GM23338 (cell line): ENCODE results near the gene GIMAP6. TPM values are rescaled to one million over a fixed set of nuclear protein-coding genes. Genes with fewer than 3 reads are reported as not detected.

ENCODE experiments used
- ATAC-seq: fragments of 200-7000 bp; cut with Tn5 transposase; 3 replicates; pipeline ENCODE4 v1.9.1; 2020
- DNase-seq: peaks from one replicate; pipeline ENCODE4 v3.0.0-alpha.2; 2015; ENCODE audit warnings: low spot score
- H2AFZ ChIP-seq: fragments of 200-600 bp; sonication (generic); 2 replicates; pipeline ENCODE4 v1.8.0; 2016; ENCODE audit warnings: antibody characterized with exemption, mild to moderate bottlenecking, moderate library complexity
- H3F3A ChIP-seq: fragments of 200-600 bp; sonication (generic); replicated peaks from 2 replicates; pipeline ENCODE4 v1.8.0; 2017; ENCODE audit warnings: antibody characterized with exemption, mixed run types, low read depth
- H3K27ac ChIP-seq: fragments of 200-600 bp; sonication (generic); 2 replicates; pipeline ENCODE4 v1.6.1; 2016; ENCODE audit warnings: low read depth
- H3K27me3 ChIP-seq: fragments of 200-600 bp; sonication (generic); 2 replicates; pipeline ENCODE4 v1.8.0; 2016; ENCODE audit warnings: mild to moderate bottlenecking, mixed run types, moderate library complexity; ENCODE audit not compliant: insufficient read depth
- H3K36me3 ChIP-seq: fragments of 200-600 bp; sonication (generic); 2 replicates; pipeline ENCODE4 v1.8.0; 2016; ENCODE audit warnings: mild to moderate bottlenecking; ENCODE audit not compliant: insufficient read depth
- H3K4me1 ChIP-seq: fragments of 200-600 bp; sonication (generic); 2 replicates; pipeline ENCODE4 v1.8.0; 2016; ENCODE audit warnings: mild to moderate bottlenecking, moderate library complexity; ENCODE audit not compliant: insufficient read depth
- H3K4me2 ChIP-seq: fragments of 200-600 bp; sonication (generic); 2 replicates; pipeline ENCODE4 v1.7.1; 2017; ENCODE audit warnings: mixed run types
- H3K4me3 ChIP-seq: fragments of 200-600 bp; sonication (generic); 2 replicates; pipeline ENCODE4 v1.6.1; 2016; ENCODE audit warnings: mixed run types
- H3K79me2 ChIP-seq: fragments of 200-600 bp; sonication (generic); replicated peaks from 2 replicates; pipeline ENCODE4 v1.8.0; 2017; ENCODE audit warnings: mild to moderate bottlenecking; ENCODE audit not compliant: insufficient read depth
- H3K9me2 ChIP-seq: fragments of 200-600 bp; sonication (generic); 2 replicates; pipeline ENCODE4 v1.8.0; 2017; ENCODE audit not compliant: insufficient read depth
- H4K20me1 ChIP-seq: fragments of 200-600 bp; sonication (generic); replicated peaks from 2 replicates; pipeline ENCODE4 v1.8.0; 2017; ENCODE audit warnings: mild to moderate bottlenecking; ENCODE audit not compliant: insufficient read depth
- H3K27ac Mint-ChIP-seq: 2 replicates; pipeline ENCODE4 v1.8.0; 2020; ENCODE audit warnings: inconsistent platforms, mild to moderate bottlenecking, moderate library complexity, mixed read lengths
- H3K27me3 Mint-ChIP-seq: 3 replicates; pipeline ENCODE4 v1.8.0; 2022; ENCODE audit warnings: low read depth, mild to moderate bottlenecking, moderate library complexity, mixed read lengths, inconsistent platforms; ENCODE audit not compliant: insufficient read depth, poor library complexity
- H3K36me3 Mint-ChIP-seq: 3 replicates; pipeline ENCODE4 v1.8.0; 2021; ENCODE audit warnings: low read depth, mild to moderate bottlenecking, inconsistent platforms, moderate library complexity, mixed read lengths
- H3K4me1 Mint-ChIP-seq: 3 replicates; pipeline ENCODE4 v1.8.0; 2020; ENCODE audit warnings: mild to moderate bottlenecking, inconsistent platforms, mixed read lengths
- H3K4me3 Mint-ChIP-seq: 3 replicates; pipeline ENCODE4 v1.8.0; 2021; ENCODE audit warnings: moderate library complexity, mild to moderate bottlenecking, inconsistent platforms, mixed read lengths
- H3K9me3 Mint-ChIP-seq: 3 replicates; pipeline ENCODE4 v1.8.0; 2020; ENCODE audit warnings: moderate library complexity, mild to moderate bottlenecking, inconsistent platforms, mixed read lengths
- CREB1 ChIP-seq: fragments of 250-450 bp; sonication (Bioruptor Pico); IDR thresholded peaks from 2 replicates; pipeline ENCODE4 v1.5.0; 2020; ENCODE audit warnings: low read depth, mild to moderate bottlenecking, moderate library complexity
- EZH2 ChIP-seq: fragments of 200-600 bp; sonication (generic); IDR thresholded peaks from one replicate; pipeline ENCODE4 v1.8.0; 2017; ENCODE audit warnings: antibody characterized with exemption, mild to moderate bottlenecking, low read depth; ENCODE audit not compliant: unreplicated experiment
- EZH2phosphoT487 ChIP-seq: fragments of 200-600 bp; sonication (generic); IDR thresholded peaks from one replicate; pipeline ENCODE4 v1.8.1; 2018; ENCODE audit warnings: antibody characterized with exemption; ENCODE audit not compliant: unreplicated experiment
- JUNB ChIP-seq: IDR thresholded peaks from one replicate; pipeline ENCODE4 v1.6.1; 2016; ENCODE audit warnings: antibody characterized with exemption; ENCODE audit not compliant: unreplicated experiment
- NANOG ChIP-seq: IDR thresholded peaks from 2 replicates; pipeline ENCODE4 v1.6.1; 2016; ENCODE audit warnings: antibody characterized with exemption, borderline replicate concordance
- POLR2AphosphoS5 ChIP-seq: IDR thresholded peaks from 2 replicates; pipeline ENCODE4 v1.6.1; 2016; ENCODE audit warnings: antibody characterized with exemption, low read depth
- STAT1 ChIP-seq: IDR thresholded peaks from one replicate; pipeline ENCODE4 v1.6.1; 2016; ENCODE audit warnings: antibody characterized with exemption; ENCODE audit not compliant: unreplicated experiment
- ZNF114 ChIP-seq: fragments of 250-450 bp; sonication (Bioruptor Pico); IDR thresholded peaks from 2 replicates; pipeline ENCODE4 v1.5.0; 2020; ENCODE audit warnings: mild to moderate bottlenecking, moderate library complexity
- ZNF331 ChIP-seq: fragments of 250-450 bp; sonication (Bioruptor Pico); IDR thresholded peaks from 2 replicates; pipeline ENCODE4 v1.5.0; 2020; ENCODE audit warnings: low read depth, mild to moderate bottlenecking, moderate library complexity
- polyA plus RNA-seq: library from polyadenylated mRNA; unstranded; fragments of >200 nt; fragmentation: Nextera tagmentation; extraction: Ambion mirVana; gene quantifications from 2 replicates; pipeline ENCODE4 v1.2.1, GENCODE V29; 2016
- total RNA-seq: library from RNA; depleted of rRNA; stranded (reverse); fragments of >200 nt; shearing (Covaris generic); gene quantifications from 2 replicates; pipeline ENCODE4 v1.2.3, GENCODE V29; 2014
- TF ChIP-seq, protein P1 (sequence below): IDR thresholded peaks from 2 replicates; pipeline ENCODE4 v1.6.1; 2016; ENCODE audit warnings: antibody characterized with exemption
- TF ChIP-seq, protein P2 (sequence below): IDR thresholded peaks from one replicate; pipeline ENCODE4 v1.6.1; 2018; ENCODE audit warnings: antibody characterized with exemption; ENCODE audit not compliant: unreplicated experiment
- TF ChIP-seq, protein P3 (sequence below), 2 experiments: fragments of 200-600 bp in 1 of 2; sonication (generic) in 1 of 2; conservative IDR thresholded peaks; 2 replicates each; pipeline versions ENCODE4 v1.5.1 to v1.6.1; 2016 to 2017; ENCODE audit warnings: antibody characterized with exemption in 2 of 2, low read depth in 2 of 2, mild to moderate bottlenecking in 2 of 2, moderate library complexity in 1 of 2
- TF ChIP-seq, protein P4 (sequence below): fragments of 250-450 bp; sonication (Bioruptor Pico); IDR thresholded peaks from 2 replicates; pipeline ENCODE4 v1.5.0; 2020; ENCODE audit warnings: mild to moderate bottlenecking, moderate library complexity

Gene GIMAP6
- total and polyA plus RNA-seq, 2 experiments from 2014 or later, result not detected

DNA sequence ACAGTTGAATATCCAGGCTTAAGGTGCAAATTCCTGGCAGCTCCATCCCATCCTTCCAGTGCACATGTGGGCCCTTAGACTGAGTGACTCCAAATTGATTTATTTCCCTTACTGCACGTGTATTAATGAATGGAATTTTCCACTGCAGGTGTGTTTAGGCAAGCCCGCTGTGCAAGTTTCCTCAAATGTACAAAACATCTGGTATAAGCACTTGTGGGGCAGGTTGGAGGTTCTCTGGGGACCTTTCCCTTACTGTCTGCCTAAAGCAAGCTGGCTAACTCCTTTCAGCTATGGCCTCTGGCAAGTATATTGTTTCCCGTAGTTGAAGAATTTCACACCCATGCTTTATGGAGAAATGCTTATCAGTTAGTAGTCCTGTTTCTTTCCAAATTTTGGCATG lies 25.3 kb upstream of the GIMAP6 start:
- peaks cover 7% of the 10 kb centered on the region for H3K4me1 Mint-ChIP-seq
- no peaks in the 10 kb centered on the region for H3F3A ChIP-seq
- no peak for TF ChIP-seq POLR2AphosphoS5
- TF ChIP-seq CREB1 (CRISPR knock-in tag), result no peak
- TF ChIP-seq, protein P1, sequence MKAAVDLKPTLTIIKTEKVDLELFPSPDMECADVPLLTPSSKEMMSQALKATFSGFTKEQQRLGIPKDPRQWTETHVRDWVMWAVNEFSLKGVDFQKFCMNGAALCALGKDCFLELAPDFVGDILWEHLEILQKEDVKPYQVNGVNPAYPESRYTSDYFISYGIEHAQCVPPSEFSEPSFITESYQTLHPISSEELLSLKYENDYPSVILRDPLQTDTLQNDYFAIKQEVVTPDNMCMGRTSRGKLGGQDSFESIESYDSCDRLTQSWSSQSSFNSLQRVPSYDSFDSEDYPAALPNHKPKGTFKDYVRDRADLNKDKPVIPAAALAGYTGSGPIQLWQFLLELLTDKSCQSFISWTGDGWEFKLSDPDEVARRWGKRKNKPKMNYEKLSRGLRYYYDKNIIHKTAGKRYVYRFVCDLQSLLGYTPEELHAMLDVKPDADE, result no peak
- TF ChIP-seq NANOG, result no peak
- TF ChIP-seq STAT1, result no peak
- TF ChIP-seq, protein P2, sequence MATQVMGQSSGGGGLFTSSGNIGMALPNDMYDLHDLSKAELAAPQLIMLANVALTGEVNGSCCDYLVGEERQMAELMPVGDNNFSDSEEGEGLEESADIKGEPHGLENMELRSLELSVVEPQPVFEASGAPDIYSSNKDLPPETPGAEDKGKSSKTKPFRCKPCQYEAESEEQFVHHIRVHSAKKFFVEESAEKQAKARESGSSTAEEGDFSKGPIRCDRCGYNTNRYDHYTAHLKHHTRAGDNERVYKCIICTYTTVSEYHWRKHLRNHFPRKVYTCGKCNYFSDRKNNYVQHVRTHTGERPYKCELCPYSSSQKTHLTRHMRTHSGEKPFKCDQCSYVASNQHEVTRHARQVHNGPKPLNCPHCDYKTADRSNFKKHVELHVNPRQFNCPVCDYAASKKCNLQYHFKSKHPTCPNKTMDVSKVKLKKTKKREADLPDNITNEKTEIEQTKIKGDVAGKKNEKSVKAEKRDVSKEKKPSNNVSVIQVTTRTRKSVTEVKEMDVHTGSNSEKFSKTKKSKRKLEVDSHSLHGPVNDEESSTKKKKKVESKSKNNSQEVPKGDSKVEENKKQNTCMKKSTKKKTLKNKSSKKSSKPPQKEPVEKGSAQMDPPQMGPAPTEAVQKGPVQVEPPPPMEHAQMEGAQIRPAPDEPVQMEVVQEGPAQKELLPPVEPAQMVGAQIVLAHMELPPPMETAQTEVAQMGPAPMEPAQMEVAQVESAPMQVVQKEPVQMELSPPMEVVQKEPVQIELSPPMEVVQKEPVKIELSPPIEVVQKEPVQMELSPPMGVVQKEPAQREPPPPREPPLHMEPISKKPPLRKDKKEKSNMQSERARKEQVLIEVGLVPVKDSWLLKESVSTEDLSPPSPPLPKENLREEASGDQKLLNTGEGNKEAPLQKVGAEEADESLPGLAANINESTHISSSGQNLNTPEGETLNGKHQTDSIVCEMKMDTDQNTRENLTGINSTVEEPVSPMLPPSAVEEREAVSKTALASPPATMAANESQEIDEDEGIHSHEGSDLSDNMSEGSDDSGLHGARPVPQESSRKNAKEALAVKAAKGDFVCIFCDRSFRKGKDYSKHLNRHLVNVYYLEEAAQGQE, result no peak
- no peak for TF ChIP-seq ZNF331
- TF ChIP-seq, protein P3, sequence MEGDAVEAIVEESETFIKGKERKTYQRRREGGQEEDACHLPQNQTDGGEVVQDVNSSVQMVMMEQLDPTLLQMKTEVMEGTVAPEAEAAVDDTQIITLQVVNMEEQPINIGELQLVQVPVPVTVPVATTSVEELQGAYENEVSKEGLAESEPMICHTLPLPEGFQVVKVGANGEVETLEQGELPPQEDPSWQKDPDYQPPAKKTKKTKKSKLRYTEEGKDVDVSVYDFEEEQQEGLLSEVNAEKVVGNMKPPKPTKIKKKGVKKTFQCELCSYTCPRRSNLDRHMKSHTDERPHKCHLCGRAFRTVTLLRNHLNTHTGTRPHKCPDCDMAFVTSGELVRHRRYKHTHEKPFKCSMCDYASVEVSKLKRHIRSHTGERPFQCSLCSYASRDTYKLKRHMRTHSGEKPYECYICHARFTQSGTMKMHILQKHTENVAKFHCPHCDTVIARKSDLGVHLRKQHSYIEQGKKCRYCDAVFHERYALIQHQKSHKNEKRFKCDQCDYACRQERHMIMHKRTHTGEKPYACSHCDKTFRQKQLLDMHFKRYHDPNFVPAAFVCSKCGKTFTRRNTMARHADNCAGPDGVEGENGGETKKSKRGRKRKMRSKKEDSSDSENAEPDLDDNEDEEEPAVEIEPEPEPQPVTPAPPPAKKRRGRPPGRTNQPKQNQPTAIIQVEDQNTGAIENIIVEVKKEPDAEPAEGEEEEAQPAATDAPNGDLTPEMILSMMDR (conservative IDR thresholded peaks at IDR 0.05; ENCODE audit: low read depth in 2 of 2), result no peak
- no peak for TF ChIP-seq ZNF114 (CRISPR knock-in tag)
- TF ChIP-seq EZH2, result no peak
- TF ChIP-seq EZH2phosphoT487, result no peak
- TF ChIP-seq JUNB, result no peak
- TF ChIP-seq, protein P4, sequence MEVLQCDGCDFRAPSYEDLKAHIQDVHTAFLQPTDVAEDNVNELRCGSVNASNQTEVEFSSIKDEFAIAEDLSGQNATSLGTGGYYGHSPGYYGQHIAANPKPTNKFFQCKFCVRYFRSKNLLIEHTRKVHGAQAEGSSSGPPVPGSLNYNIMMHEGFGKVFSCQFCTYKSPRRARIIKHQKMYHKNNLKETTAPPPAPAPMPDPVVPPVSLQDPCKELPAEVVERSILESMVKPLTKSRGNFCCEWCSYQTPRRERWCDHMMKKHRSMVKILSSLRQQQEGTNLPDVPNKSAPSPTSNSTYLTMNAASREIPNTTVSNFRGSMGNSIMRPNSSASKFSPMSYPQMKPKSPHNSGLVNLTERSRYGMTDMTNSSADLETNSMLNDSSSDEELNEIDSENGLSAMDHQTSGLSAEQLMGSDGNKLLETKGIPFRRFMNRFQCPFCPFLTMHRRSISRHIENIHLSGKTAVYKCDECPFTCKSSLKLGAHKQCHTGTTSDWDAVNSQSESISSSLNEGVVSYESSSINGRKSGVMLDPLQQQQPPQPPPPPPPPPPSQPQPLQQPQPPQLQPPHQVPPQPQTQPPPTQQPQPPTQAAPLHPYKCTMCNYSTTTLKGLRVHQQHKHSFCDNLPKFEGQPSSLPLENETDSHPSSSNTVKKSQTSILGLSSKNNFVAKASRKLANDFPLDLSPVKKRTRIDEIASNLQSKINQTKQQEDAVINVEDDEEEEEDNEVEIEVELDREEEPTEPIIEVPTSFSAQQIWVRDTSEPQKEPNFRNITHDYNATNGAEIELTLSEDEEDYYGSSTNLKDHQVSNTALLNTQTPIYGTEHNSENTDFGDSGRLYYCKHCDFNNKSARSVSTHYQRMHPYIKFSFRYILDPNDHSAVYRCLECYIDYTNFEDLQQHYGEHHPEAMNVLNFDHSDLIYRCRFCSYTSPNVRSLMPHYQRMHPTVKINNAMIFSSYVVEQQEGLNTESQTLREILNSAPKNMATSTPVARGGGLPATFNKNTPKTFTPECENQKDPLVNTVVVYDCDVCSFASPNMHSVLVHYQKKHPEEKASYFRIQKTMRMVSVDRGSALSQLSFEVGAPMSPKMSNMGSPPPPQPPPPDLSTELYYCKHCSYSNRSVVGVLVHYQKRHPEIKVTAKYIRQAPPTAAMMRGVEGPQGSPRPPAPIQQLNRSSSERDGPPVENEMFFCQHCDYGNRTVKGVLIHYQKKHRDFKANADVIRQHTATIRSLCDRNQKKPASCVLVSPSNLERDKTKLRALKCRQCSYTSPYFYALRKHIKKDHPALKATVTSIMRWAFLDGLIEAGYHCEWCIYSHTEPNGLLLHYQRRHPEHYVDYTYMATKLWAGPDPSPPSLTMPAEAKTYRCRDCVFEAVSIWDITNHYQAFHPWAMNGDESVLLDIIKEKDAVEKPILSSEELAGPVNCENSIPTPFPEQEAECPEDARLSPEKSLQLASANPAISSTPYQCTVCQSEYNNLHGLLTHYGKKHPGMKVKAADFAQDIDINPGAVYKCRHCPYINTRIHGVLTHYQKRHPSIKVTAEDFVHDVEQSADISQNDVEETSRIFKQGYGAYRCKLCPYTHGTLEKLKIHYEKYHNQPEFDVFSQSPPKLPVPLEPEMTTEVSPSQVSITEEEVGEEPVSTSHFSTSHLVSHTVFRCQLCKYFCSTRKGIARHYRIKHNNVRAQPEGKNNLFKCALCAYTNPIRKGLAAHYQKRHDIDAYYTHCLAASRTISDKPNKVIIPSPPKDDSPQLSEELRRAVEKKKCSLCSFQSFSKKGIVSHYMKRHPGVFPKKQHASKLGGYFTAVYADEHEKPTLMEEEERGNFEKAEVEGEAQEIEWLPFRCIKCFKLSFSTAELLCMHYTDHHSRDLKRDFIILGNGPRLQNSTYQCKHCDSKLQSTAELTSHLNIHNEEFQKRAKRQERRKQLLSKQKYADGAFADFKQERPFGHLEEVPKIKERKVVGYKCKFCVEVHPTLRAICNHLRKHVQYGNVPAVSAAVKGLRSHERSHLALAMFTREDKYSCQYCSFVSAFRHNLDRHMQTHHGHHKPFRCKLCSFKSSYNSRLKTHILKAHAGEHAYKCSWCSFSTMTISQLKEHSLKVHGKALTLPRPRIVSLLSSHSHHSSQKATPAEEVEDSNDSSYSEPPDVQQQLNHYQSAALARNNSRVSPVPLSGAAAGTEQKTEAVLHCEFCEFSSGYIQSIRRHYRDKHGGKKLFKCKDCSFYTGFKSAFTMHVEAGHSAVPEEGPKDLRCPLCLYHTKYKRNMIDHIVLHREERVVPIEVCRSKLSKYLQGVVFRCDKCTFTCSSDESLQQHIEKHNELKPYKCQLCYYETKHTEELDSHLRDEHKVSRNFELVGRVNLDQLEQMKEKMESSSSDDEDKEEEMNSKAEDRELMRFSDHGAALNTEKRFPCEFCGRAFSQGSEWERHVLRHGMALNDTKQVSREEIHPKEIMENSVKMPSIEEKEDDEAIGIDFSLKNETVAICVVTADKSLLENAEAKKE (CRISPR knock-in tag), result no peak
- no peaks in the 10 kb centered on the region for H3K27me3 ChIP-seq
- no peak for DNase-seq
- H3K4me3 Mint-ChIP-seq, result no peak overlapping the region
- H3K27ac Mint-ChIP-seq, result no peak overlapping the region
- no peaks in the 10 kb centered on the region for H3K79me2 ChIP-seq
- peaks cover 7% of the 10 kb centered on the region; the same call in 2 of the 3 replicates for H3K36me3 Mint-ChIP-seq
- H3K9me2 ChIP-seq, result peaks cover 3% of the 10 kb centered on the region; the same call in 1 of the 2 replicates
- ATAC-seq, result no peak
- H3K36me3 ChIP-seq, result no peaks in the 10 kb centered on the region
- H2AFZ ChIP-seq, result no peak overlapping the region
- peaks cover 21% of the 10 kb centered on the region; the same call in 2 of the 3 replicates for H3K9me3 Mint-ChIP-seq
- no peaks in the 10 kb centered on the region for H4K20me1 ChIP-seq
- H3K4me1 ChIP-seq, result no peaks in the 10 kb centered on the region
- H3K4me2 ChIP-seq, result no peak overlapping the region
- peaks cover 6% of the 10 kb centered on the region for H3K27me3 Mint-ChIP-seq
- H3K4me3 ChIP-seq, result no peak overlapping the region
- H3K27ac ChIP-seq, result no peak overlapping the region
